Lung (tissue), 12 donors: ENCODE data around the gene CHRNA7. TPM values are rescaled to one million over a fixed set of nuclear protein-coding genes. Genes with fewer than 3 reads are reported as not detected.

ENCODE experiments used
- ATAC-seq: fragments of 200-7000 bp; cut with Tn5 transposase; one replicate; pipeline ENCODE4 v1.9.1; 2020; ENCODE audit warnings: moderate number of reproducible peaks; ENCODE audit not compliant: insufficient read depth, low FRiP score
- DNase-seq, 3 donors: peaks; one replicate each; pipeline ENCODE4 v3.0.0-alpha.2; 2013 to 2017
- H3K27ac ChIP-seq, 2 donors: one replicate each; pipeline ENCODE4 v1.5.1; 2013; ENCODE audit warnings: mild to moderate bottlenecking in 2 of 2, moderate library complexity in 2 of 2, control low read depth in 1 of 2, inconsistent platforms in 1 of 2, low read depth in 1 of 2, low read length in 1 of 2
- H3K27me3 ChIP-seq, 3 donors: one replicate each; pipeline ENCODE4 v1.5.1; 2013; ENCODE audit warnings: low read length in 2 of 3; ENCODE audit not compliant: control insufficient read depth in 3 of 3, insufficient read depth in 3 of 3
- H3K36me3 ChIP-seq, 4 donors: one replicate each; pipeline ENCODE4 v1.5.1; 2013; ENCODE audit warnings: low read length in 4 of 4, mild to moderate bottlenecking in 1 of 4, moderate library complexity in 1 of 4; ENCODE audit not compliant: control insufficient read depth in 4 of 4, insufficient read depth in 4 of 4
- H3K4me1 ChIP-seq, 5 donors: one replicate each; pipeline ENCODE4 v1.5.1; 2013; ENCODE audit warnings: low read length in 5 of 5, mild to moderate bottlenecking in 2 of 5, moderate library complexity in 1 of 5; ENCODE audit not compliant: control insufficient read depth in 5 of 5, insufficient read depth in 5 of 5
- H3K4me3 ChIP-seq: one replicate; pipeline ENCODE4 v1.5.1; 2013; ENCODE audit warnings: mild to moderate bottlenecking, control low read depth, moderate library complexity
- H3K9ac ChIP-seq, 2 donors: one replicate each; pipeline ENCODE4 v1.5.1; 2013; ENCODE audit warnings: low read length in 2 of 2, control low read depth in 1 of 2; ENCODE audit not compliant: insufficient read depth in 1 of 2
- H3K9me3 ChIP-seq, 4 donors: one replicate each; pipeline ENCODE4 v1.5.1; 2013; ENCODE audit warnings: low read length in 3 of 4, mild to moderate bottlenecking in 1 of 4, moderate library complexity in 1 of 4; ENCODE audit not compliant: control insufficient read depth in 4 of 4, insufficient read depth in 3 of 4
- whole genome bisulfite sequencing, 2 donors: extraction: QIAGEN DNeasy Blood & Tissue Kit; methylation state at CpG; one replicate each; pipeline ENCODE4 v1.1.7; 2013; 5-methylcytosine and 5-hydroxymethylcytosine counted together
- polyA plus RNA-seq, 2 donors: library from polyadenylated mRNA; stranded (reverse); fragments of 200-250 nt; gene quantifications; one replicate each; pipeline ENCODE4 v1.2.1, GENCODE V29; 2013
- total RNA-seq, 2 donors: library from RNA; depleted of rRNA in 1 of 2; stranded (reverse); fragments of >200 nt in 1 of 2; gene quantifications; one replicate each; pipeline ENCODE4 v1.2.1, GENCODE V29; 2014 to 2021
- TF ChIP-seq, protein P1 (sequence below): IDR thresholded peaks from 2 replicates; pipeline ENCODE4 v1.5.1; 2012; ENCODE audit warnings: mild to moderate bottlenecking; ENCODE audit errors: control extremely low read depth, extremely low read depth
- donor health status: control.
- donor health status: control.
- donor health status: Bipolar disorder and iron deficiency.
- donor health status: healthy.
- donor health status: DM: yes; HTN: yes; CAD: no.

Gene CHRNA7
- total and polyA plus RNA-seq, 4 donors = 0.30 to 2.7 (median 1.4) TPM

DNA sequence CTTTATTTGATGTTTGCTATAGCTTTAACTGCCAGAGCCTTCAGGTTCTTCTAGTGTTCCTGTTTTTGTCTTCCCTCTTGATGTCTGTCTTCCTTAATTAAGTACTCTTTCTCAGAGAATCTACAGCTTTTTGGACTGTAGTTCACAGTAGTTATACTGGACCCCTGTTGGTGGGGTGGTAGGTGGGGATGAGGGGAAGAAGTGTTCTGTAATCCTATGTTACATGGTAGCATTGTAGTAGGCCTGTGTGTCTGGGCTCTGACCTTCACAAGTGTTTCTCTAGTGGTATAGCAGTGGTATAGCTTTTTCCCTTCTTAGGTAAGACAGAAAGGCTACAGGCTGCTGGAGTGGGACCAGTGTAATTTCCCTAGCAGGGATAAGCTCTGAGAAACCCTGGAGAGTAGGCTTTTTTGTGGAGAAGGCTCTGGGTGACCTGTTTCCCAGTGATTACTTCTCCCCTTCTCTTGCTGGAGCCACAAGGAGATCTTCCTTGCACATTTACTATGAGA is 59.6 kb downstream of the CHRNA7 start:
- no peak for DNase-seq
- TF ChIP-seq, protein P1, sequence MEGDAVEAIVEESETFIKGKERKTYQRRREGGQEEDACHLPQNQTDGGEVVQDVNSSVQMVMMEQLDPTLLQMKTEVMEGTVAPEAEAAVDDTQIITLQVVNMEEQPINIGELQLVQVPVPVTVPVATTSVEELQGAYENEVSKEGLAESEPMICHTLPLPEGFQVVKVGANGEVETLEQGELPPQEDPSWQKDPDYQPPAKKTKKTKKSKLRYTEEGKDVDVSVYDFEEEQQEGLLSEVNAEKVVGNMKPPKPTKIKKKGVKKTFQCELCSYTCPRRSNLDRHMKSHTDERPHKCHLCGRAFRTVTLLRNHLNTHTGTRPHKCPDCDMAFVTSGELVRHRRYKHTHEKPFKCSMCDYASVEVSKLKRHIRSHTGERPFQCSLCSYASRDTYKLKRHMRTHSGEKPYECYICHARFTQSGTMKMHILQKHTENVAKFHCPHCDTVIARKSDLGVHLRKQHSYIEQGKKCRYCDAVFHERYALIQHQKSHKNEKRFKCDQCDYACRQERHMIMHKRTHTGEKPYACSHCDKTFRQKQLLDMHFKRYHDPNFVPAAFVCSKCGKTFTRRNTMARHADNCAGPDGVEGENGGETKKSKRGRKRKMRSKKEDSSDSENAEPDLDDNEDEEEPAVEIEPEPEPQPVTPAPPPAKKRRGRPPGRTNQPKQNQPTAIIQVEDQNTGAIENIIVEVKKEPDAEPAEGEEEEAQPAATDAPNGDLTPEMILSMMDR = no peak
- no peaks in the 10 kb centered on the region for H3K4me1 ChIP-seq
- H3K9me3 ChIP-seq = peaks cover 0 to 3% (median 0%) of the 10 kb centered on the region in 4 donors
- no peak for ATAC-seq
- H3K36me3 ChIP-seq = no peaks in the 10 kb centered on the region
- no peaks in the 10 kb centered on the region for H3K27me3 ChIP-seq
- H3K27ac ChIP-seq = no peak overlapping the region
- no peak overlapping the region for H3K4me3 ChIP-seq
- H3K9ac ChIP-seq = no peak overlapping the region

- Histone ChIP-seq H3K4me3 (no peak overlapping the region), H3K9ac (no peak overlapping the region), H3K4me1 (no peaks in the 10 kb centered on the region), H3K9me3 (peaks cover 0 to 3% (median 0%) of the 10 kb centered on the region in 4 donors), H3K27ac (no peak overlapping the region), H3K27me3 (no peaks in the 10 kb centered on the region), H3K36me3 (no peaks in the 10 kb centered on the region)
- TF ChIP-seq, protein P1 = no peak
- DNase-seq (no peak), ATAC-seq (no peak)
- WGBS, 2 donors = 66 to 83% methylated on average over 4 of the region's 4 CpGs
Observed at GRCh38 chr15:32091505-32092380, 61.4 kb downstream of the CHRNA7 start.

DNA sequence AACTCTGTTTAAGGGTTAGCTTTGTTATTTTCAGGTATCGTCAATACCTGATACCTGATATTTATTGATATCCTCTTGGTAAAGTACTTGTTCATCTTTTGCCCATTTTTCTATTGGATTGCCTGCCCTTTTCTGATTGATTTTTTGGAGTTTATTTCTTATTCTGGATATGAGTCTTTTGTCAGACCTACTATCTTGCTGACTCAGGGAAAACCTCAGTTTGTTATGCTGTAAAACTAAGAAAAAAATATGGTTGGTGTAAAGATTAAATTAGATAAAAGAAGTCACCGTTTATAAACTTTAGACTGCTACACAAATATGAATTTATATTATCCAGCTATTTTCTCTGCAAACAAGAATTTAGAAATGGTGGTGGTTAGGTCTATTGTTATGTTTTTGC is 65.9 kb downstream of the CHRNA7 start:
- no peak overlapping the region for H3K27ac ChIP-seq
- ATAC-seq (no peak), DNase-seq (no peak)
- H3K9me3 ChIP-seq = no peaks in the 10 kb centered on the region
- H3K9ac ChIP-seq = no peak overlapping the region
- H3K36me3 ChIP-seq = no peaks in the 10 kb centered on the region
- H3K4me1 ChIP-seq = no peaks in the 10 kb centered on the region
- TF ChIP-seq, protein P1 = no peak
- WGBS, 2 donors = 83 to 90% methylated on average over 2 of the region's 2 CpGs
- no peaks in the 10 kb centered on the region for H3K27me3 ChIP-seq
- no peak overlapping the region for H3K4me3 ChIP-seq
